ENCODE data around the gene GABBR2.
A peak's percentile ranks its signal among the peaks of the same experiment; 100 is the strongest.
"Not testable (repeated sequence)": the region's sequence is repeated elsewhere in the genome, so short reads cannot be mapped to it uniquely, and the experiment has no call there.

The GABBR2 gene

DNA sequence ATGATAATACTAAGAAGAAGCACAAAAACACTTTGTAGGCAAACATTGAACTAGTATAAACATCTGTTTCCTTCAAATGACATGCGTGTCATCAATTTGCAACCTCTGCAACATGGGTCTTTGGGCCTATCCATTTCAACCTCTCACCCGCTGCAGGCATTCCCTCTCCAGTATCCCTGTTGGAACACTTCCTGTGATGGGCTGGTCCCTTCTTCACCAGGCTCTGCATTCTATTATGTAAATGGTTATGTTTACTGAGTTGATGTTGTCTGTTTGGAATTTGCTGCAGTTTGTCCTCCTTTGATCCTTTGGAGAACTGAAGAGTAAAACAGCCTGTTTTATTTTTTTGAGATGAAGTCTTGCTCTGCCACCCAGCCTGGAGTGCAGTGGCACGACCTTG lies 436.7 kb downstream of the GABBR2 start:
- no peak for DNase-seq

DNA sequence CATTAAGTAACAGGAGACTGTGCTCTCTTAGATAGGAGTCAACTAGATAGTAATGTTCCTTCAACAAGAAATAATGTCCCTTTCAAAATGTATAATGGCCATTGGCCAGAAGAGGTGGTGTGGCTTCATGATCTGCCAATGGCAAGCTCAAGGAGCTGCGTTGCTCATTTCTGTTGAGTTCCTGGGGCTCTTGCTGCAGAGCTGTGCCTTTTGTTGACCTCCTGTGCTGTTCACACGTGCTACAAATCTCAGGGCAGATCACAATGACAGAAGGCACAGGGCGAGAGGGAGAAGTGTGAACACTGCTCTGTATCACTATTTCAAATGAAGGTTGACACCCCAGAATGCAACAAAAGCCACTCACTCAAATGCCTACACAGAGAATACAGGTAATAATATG lies 437.3 kb downstream of the GABBR2 start:
- DNase-seq: no peak

DNA sequence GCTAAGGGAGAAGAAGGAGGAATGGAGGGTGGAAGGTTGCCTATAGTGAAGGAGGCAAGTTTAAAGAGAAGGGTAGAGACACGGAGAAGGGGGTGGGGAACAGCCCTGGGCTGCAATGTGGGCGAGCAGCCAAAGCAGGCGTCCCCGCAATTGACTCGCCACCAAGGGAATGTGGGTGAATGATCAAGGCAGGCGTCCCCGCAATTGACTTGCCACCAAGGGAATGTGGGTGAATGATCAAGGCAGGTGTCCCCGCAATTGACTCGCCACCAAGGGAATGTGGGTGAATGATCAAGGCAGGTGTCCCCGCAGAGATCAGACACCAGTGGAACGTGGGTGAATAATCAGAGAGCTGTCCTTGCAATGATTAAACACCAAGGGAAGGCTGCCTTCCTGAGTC lies 438.5 kb downstream of the GABBR2 start:
- not testable (repeated sequence) for DNase-seq

DNA sequence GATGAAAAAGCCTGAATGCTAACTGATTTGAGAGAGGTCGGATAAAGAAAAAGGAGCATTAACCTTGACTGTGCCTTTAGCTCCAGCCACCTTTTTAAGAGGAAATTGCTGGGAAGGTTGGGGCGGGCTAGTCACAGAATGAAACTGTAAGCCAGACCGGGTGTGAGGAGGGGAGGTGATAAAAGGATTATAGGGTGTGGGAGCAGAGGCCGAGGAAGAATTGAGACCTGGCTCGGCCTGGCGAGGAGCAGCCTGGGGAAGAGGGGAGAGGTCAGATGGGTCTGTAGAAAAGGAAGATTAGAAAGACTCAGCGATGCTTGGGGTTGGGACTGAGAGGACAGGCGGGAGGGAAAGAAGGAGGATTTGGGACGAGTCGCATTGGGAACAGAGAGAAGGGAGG lies 439.1 kb downstream of the GABBR2 start:
- not testable (repeated sequence) for DNase-seq

DNA sequence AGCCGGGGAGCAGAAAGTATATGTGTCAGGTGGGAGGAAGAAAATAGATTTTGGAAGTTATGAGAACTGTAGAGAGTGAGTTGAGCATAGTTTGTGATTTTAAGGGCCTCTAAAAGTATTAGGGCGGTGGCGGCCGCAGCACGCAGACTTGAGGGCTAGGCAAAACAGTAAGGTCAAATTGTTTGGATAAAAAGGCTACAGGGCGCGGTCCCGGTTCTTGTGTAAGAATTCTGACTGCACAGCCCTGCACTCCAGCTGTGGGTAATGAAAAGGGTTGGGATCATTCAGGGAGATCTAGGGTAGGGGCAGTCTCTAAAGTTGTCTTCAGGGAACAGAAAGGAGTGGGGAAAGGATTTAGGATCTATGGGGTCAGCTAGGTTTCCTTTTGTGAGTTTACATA lies 441.2 kb downstream of the GABBR2 start:
- DNase-seq: not testable (repeated sequence)

DNA sequence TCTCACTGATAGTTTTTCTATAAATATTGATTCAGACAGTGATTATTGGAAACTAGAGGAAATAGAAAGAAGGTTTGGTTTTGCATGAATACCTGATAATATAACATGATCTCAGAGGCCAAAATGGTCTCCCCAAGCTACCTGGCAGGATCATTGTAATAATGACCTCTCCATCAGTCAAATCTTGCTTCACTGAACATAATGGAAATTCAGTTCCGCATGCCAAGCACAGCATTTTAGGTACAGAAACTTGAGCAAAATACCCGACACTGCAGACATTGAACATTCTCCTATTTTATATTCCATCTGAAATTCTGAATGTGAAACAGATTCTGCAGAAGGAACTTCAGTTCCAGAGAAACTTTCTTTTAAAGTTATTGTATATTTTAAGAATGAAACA lies 444.2 kb downstream of the GABBR2 start:
- DNase-seq: no peak

DNA sequence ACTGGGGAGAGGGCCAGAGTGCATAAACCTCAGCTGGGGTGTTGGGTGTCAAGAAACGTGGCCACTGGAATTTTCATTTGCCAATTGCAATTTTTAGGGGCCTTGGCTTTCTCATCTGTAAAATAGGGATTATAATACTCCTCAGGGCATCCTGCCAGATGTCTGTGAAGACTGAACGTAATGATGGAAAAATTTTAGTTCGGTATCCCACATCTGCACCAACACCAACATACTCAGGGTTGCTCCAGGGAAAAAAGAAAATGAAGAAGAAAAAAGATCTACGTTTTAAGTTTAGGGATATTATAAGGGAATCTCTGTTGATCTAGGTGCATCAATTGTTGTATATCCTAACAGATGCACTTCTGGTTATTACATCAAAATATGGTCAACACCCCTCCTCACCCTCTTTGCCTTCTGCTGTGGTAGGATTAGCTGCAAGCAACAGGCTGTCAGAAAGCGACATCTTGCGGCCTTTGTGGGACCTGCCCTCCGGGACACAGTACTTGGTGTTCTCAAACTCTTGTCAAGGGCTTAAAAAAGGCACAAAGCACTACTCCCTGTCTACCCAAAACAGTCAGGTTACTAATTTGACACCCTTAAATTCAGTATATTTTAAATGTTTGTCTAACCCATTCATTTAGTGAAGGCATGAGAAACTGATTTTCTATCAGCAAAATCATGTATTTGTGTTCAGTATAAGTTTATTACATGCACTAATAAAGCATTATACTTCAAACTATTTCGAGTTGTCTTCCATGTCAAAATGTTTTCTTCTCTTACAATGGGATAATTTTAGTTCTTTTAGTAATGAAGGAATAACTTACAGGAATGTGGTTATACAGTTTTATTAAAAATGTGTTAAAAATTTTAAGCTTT lies 445.0 kb downstream of the GABBR2 start:
- peak; percentile 38 for DNase-seq

DNA sequence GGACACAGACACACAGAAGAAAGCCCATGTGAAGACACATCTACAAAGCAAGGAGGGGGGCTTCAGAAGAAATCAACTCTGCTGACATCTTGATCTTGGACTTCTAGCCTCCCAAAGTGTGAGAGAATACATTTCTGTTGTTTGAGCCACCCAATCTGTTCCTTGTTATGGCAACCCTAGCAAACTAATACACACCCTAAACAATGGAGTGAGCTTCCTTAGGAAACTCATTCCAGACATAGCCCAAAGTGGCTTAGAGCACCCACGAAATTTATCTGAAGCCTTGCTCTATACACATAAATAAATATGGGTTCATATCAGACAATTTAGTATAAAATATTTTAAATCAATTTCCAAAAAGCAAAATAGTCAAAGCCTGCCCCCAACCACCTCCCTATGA lies 445.7 kb downstream of the GABBR2 start:
- DNase-seq: no peak

DNA sequence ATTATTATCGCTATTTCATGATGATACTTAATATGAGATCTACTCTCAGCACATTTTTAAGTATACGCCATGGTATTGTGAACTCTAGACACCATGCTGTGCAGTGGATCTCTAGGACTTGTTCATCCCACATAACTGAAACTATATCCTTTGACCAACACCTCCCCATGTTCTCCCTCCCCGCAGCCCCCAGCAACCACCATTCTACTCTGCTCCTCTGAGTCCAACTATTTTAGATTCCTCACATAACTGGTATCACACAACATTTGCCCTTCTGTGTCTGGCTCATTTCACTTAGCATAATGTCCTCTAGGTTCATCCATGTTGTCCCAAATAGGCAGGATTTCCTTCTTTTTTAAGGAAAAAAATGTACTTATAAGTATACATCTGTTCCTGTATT lies 446.7 kb downstream of the GABBR2 start:
- no peak for DNase-seq

DNA sequence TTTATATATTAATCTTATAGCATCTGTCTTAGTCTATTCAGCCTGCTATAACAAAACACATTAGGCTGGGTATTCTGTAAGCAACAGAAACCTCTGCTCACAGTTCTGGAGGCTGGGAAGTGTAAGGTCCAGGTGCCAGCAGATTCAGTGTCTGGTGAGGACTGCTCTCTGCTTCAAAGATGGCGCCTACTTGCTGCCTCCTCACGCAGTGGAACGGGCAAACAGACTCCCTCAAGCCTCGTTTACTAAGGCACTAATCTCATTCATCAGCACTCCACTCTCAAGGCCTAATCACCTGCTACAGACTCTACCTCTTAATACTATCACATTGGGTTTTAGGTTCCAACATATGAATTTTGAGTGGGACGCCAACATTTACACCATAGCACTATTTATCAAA lies 448.1 kb downstream of the GABBR2 start:
- no peak for DNase-seq

DNA sequence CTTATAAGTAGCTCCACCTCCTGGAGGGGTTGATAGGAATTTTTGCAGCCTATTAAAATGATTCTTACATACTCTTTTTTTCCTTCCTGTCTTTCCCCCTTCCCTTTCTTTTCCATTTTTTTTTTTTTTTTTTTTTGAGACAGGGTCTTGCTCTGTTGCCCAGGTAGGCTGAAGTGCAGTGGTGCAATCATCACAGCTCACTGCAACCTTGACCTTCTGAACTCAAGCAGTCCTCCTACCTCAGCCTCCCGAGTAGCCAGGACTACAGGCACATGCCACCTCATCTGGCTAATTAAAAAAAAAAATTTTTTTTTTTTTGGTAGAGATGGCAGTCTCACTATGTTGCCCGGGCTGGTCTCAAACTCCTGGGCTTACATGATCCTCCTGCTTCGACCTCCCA lies 448.9 kb downstream of the GABBR2 start:
- DNase-seq: no peak

DNA sequence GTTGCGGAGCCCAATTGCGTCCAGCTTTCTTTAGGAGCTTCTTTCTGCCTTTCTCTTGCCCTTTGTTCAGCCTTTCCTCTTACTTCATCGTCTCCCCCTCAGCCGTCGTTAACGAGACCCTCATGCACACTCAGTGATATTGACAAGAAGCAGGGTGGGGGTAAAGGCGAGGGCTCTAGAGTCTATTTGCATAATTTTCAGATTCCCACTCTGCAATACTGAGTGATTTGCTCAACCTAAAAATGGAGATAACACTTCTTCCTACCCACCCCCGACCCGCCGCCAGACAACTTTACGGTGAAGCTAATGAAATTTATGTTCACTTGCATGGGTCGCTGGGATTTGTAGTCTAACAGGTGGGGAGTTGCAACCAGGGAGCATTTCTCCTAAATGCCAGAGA lies 452.0 kb downstream of the GABBR2 start:
- DNase-seq: no peak

DNA sequence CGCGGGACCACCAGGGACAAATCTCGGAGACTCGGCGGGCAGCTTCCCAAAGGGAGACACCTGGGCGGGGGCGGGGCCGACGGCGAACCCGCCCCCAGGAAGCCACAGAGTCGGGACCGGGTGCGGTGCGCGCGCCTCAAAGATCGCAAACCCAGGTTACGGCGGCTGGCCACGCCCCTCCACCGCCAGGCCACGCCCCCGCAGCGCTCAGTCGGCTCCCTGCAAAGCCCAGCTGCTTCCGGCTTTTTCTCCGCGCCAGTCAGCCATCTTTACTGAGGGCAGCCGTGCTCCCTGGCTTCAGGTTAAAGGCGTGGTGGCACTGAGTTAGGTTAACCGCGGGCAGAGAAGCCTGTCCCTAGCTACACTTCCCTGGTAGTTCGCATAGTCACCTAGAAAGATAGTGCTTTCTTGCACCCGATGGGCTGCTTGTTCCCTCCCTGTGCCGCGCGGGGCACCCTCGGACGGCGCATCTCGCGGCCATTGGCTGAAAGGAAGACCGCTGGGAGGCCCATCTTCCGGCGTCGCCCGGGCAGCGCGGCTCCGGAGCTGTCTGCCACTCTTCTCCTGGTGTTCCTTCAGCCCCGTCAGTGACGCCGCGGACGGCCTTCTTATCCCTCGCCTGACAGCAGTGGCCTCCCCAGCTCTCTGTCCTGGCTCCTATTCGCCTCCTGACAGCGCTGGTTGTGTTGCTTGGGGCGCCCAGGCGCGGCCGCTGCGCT lies 453.0 kb downstream of the GABBR2 start, which contains the start of gene TBC1D2:
TSS of gene TBC1D2 (minus strand) at position 72 of the 719 bp plus-strand sequence. CDS start 108 bp downstream, outside the sequence.
- DNase-seq: peak; percentile 88

DNA sequence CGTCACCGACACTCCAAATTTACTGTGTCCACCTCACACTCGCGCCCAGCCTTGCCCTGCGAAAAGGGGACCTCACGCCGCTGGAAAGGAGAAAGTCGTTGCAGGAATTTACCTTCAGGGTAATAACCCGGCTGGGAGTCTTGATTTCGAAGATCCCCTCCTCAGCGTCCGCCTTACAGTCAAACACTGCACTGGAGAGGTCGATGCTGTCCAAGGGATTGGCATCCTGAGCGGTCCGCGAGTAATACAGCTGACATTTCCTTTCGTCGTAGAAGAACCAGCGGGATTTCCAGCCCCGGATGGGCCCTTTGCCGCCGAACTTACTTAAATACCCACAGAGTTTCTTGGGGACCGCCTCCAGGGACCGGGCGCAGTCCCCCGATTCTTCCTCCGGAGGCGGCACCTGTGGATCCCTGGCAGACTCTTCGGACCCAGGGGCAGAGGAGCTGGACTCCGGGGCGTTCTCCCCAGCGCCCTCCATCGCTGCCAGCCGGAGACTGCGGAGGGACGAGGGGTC lies 453.6 kb downstream of the GABBR2 start:
- DNase-seq: no peak

DNA sequence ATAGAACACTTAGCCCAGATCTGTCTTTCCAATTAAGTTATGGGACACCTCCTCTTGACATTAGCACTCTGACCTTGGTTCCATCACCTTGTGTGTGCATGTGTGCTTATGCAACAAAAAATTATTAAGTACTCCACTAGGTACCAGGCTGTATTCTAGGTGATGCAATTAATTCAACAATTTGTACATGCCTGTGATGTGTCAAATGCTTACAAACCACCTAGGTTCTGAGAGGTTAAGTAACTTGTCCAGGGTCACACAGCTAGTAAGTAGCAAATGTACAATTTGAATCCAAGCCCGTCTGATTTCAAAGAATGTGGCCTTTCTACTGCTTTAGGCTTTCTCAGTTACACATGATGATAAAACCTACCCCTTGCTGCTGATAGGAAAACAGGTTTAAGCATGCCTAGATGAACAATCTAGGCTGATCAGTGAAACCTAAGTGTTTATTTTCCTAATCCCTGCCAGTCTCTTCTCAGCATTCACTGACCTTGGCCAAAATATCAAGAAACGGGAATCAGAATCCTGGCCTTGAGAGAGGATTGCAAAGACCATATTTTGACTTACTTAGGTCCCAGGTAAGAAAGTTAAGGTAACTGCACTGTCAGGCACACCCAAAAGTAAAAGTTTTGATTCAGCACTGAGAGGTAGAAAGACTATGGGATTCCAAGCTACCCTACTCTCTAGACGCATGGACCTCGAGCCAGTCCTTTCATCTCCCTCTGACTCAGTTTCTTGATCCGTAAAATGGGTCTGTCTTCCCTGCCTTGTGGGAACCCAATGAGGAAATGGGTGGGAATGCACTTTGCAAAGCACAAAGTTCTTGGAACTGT lies 454.3 kb downstream of the GABBR2 start:
- no peak for DNase-seq

DNA sequence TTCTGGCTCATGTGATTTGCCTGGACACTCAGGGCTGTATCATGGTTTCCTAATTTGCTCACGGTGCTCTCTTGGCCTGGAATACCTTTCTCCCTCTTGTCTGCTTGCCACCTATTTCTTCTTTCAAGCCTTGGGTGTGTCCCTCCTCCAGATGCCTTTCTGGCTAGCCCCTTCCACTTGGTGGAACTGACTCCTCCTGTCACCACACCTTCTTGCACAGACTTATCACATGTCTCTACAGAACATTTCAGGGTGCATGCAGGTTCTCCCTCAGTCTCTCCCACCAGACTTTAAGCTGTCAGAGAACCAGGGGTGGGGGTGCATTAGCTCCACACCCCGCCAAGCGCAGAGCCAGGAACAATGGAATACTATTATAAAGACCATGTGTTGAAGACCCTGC lies 455.2 kb downstream of the GABBR2 start:
- DNase-seq: no peak

DNA sequence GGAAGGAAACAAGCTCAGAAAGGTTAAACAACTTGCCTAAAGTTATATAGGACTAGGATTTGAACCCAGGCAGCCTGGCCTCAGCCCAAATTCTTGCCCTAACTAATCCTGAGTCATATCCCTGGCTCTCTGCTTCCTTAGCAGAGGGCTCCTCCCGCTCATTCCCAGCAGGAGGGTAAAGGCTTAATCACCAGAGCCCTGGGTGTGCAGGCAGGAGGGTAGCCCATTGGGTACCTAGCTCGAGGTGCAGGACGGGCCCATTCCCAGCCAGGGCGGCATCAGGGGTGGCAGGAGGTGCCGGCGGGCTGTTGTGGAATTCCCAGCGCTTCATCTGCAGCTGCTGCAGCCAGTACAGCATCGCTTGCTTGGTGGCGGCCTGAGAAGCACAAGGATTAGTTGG lies 457.2 kb downstream of the GABBR2 start:
- DNase-seq: no peak

DNA sequence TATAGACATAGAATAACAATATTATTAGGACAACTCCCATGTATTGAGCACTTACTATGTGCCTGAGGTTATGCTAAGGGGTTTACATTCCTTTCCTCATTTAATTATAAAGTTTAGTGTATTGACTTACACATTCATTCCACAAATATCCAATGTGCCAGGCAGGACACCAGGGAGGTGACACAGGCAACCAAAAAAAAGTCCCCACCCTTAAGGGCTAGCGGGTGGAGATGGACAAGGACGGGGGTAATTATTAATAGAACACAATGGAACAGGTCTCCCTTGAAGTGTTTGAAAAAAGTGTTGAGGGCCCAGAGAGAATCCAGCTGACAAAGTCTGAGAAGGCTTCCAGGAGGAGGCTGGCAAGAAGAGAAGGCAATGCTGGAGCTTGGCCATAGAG lies 459.0 kb downstream of the GABBR2 start:
- no peak for DNase-seq

DNA sequence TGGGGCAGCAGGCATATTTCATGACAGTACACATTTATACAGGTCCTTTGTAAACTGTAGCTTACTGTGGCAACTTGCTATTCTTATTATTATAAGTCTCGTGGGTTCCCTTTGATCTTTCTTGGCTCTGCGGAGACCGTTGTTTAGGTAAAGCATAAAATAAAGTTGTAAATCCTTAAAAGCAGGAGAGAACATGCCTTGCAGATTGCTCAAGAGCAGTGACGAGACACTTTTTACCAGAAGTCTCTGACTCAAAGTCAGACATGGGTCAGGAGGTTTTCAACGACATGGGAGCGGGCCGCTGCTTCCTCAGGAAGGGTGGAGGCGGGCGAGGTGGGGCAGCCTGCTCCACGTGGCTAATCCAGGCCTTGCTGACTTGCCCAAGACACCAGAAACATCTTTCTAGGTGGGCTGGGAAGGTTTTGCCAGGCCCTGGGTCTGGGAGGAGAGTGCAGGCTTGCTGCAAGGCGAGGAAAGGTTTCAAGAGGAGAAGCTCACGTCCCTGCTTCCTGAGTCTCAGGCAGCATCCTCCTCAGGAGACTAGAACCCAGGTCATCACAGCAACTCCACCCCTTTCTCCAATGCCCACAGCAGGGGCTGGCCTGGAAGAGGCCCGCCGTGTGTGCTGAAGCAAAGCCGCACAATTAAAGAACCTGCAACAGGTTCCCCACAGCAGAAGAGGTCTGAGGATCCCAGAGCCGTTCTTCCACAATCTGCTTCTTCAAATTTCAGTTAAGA lies 459.8 kb downstream of the GABBR2 start:
- no peak for DNase-seq

DNA sequence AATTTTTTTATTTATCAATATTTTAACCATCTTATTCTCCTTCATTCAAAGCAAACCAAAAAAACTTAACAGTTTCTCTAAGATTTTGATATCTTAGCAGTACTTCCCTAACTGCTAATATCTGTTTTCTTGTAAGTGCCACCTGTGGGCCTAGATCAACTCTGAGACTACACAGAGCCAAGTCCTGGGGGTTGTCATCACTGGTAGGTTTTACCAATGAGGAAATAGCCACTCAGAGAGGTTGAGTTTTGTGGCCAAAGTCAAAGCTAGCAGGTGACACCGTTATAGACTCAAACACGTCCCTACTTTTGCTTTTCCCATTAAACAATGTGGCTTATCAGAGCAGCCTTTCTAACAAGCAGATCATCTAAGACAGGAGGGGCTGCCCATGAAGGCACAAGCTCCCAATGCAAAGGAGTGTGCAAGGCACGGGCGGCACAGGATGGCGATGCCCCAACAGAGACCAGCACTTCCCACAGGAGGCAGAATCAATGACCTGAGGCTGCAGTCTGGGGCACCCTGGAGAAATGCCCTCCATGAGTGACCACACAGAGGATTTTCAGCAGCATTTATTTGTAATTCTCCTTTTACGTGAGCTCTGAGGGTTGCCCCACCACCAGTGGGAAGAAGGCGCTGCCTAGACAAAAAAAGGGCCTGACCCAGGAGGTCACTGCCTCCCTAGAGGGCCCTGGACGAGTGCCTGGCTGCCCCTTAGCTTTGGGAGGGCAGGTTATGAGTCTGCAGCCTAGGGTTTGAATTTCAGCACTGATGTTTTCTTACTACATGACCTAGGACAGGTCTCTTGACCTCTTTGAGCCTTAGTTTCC lies 460.7 kb downstream of the GABBR2 start:
- no peak for DNase-seq

DNA sequence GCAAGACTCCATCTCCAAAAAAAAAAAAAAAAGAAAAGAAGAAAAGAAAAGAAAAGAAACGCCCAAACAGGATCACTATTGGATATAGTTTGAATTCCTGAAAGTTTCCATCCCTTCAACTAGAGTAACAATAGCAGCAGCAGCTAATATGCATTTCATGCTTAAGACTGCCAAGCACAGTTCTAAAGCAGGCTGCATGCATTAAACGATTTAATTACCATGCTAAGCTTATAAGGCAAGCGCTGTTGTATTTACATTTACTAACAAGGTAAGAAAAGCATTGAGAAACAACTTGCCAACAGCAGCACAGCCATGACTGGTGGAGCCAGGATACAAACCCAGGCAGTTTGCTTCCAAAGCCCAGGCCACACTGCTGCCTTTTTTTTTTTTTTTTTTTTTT lies 466.3 kb downstream of the GABBR2 start:
- no peak for DNase-seq

Data from DMS 273 treated with DMSO at 0.1 percent for 48 hours (cell line).